ENCODE results near the gene EXOSC9. TPM values are rescaled to one million over a fixed set of nuclear protein-coding genes. Genes with fewer than 3 reads are reported as not detected.

The EXOSC9 gene
- total and polyA plus RNA-seq, 8 donors, result 10.4 to 162 (median 28.0) TPM

GRCh38 chr4:121776610-121777401 is 24.3 kb upstream of the EXOSC9 start:
- Histone ChIP-seq H3K27me3 (peaks cover 0 to 10% (median 0%) of the 10 kb centered on the region in 3 donors), H3K36me3 (no peaks in the 10 kb centered on the region), H3K9me3 (no peaks in the 10 kb centered on the region), H3K4me1 (no peaks in the 10 kb centered on the region), H3K4me3 (no peak overlapping the region), H3K27ac (no peak overlapping the region)
- intact Hi-C loops (cut with DNase I; ENCODE audit: low total_unique reads), result no loop called here
- TF ChIP-seq CTCF (IDR thresholded peaks at IDR 0.05), result no peak
- no peak for TF ChIP-seq EP300 (IDR thresholded peaks at IDR 0.05)
- 76 to 80% (median 79%) methylated on average over 6 of the region's 6 CpGs for WGBS, 5 donors
- no peak for DNase-seq

GRCh38 chr4:121777625-121778024 is 23.5 kb upstream of the EXOSC9 start:
- Histone ChIP-seq H3K36me3 (no peaks in the 10 kb centered on the region), H3K27ac (no peak overlapping the region), H3K4me1 (no peaks in the 10 kb centered on the region), H3K4me3 (no peak overlapping the region), H3K9me3 (no peaks in the 10 kb centered on the region), H3K27me3 (peaks cover 0 to 10% (median 0%) of the 10 kb centered on the region in 3 donors)
- TF ChIP-seq POLR2A (IDR thresholded peaks at IDR 0.05), result no peak
- no peak for TF ChIP-seq CTCF (IDR thresholded peaks at IDR 0.05)
- TF ChIP-seq POLR2AphosphoS5 (IDR thresholded peaks at IDR 0.05), result no peak
- TF ChIP-seq EP300 (IDR thresholded peaks at IDR 0.05), result no peak
- intact Hi-C loops (cut with DNase I; ENCODE audit: low total_unique reads), result no loop called here
- no peak for DNase-seq
- WGBS, 5 donors, result 36 to 61% (median 45%) methylated on average over 3 of the region's 3 CpGs

GRCh38 chr4:121778991-121779628 is 22.0 kb upstream of the EXOSC9 start:
- H3K36me3 ChIP-seq, result no peaks in the 10 kb centered on the region
- no peak overlapping the region for H3K4me3 ChIP-seq
- DNase-seq, result no peak
- intact Hi-C loops (cut with DNase I; ENCODE audit: low total_unique reads), result no loop called here
- H3K9me3 ChIP-seq, result peaks cover 0 to 3% (median under 1%) of the 10 kb centered on the region in 4 donors
- peaks cover 0 to 10% (median 0%) of the 10 kb centered on the region in 3 donors for H3K27me3 ChIP-seq
- WGBS, 5 donors, result 62 to 78% (median 70%) methylated on average over 8 of the region's 8 CpGs
- TF ChIP-seq CTCF (IDR thresholded peaks at IDR 0.05), result no peak
- no peak for TF ChIP-seq EP300 (IDR thresholded peaks at IDR 0.05)
- no peak for TF ChIP-seq POLR2A (IDR thresholded peaks at IDR 0.05)
- no peak for TF ChIP-seq POLR2AphosphoS5 (IDR thresholded peaks at IDR 0.05)
- H3K4me1 ChIP-seq, result no peaks in the 10 kb centered on the region
- H3K27ac ChIP-seq, result no peak overlapping the region

- Histone ChIP-seq H3K4me1 (no peaks in the 10 kb centered on the region), H3K27ac (no peak overlapping the region), H3K27me3 (peaks cover 0 to 22% (median 0%) of the 10 kb centered on the region in 3 donors), H3K4me3 (no peak overlapping the region), H3K9me3 (peaks cover 0 to 10% (median 8%) of the 10 kb centered on the region in 4 donors), H3K36me3 (no peaks in the 10 kb centered on the region)
- intact Hi-C loops (cut with DNase I; ENCODE audit: low total_unique reads), result no loop called here
- TF ChIP-seq POLR2A (IDR thresholded peaks at IDR 0.05), result no peak
- no peak for TF ChIP-seq EP300 (IDR thresholded peaks at IDR 0.05)
- no peak for TF ChIP-seq POLR2AphosphoS5 (IDR thresholded peaks at IDR 0.05)
- DNase-seq, result no peak
- WGBS, 5 donors, result 64 to 88% (median 81%) methylated on average over 1 of the region's 1 CpG
Observed at GRCh38 chr4:121783210-121783609, 17.9 kb upstream of the EXOSC9 start.

Measured in stomach (tissue), 9 donors.